GM18858 (cell line): ENCODE data around the gene MSRB1.

Experiments
- ATAC-seq: cut with Tn5 transposase; IDR thresholded peaks from one replicate; pipeline ENCODE4 v1.9.1; 2021; ENCODE audit not compliant: unreplicated experiment

The MSRB1 gene

DNA sequence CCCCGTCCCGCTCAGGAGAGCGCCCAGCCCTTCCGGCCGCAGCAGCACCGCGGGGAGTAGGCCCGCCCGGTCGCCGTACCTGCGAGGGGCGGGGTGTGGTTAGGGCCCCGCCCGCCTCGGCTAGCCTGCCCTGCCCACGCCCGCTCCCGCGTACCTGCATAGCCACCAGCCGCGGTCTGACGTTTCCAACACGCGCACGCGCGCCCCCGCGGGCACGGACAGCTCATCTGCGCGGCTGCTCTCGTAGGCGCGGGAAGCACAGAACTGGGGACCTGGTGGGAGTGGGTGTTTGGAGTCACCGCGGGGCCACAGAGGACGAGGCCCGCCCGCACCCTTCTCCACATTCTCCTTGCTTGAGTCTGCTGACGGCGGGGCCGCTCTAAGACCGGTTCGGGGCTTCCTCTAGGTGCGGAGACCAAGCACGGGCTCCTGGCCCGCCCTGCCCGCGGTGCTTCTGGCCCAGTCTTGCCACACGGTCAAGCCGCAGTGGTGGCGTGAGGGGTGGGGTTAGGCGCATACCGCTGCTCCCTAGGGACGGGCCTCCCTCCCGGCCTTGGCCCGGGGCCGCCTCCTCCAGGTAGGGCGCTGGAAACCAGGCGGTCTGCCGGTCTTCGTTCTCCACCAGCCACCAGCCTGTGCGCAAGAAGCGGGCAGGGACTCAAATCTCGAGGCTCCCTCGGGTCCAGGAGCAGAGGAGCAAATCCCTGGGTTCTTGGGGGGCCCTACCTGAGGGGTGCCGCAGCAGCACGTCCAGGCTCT lies 36.5 kb upstream of the MSRB1 start:
- ATAC-seq = no peak

DNA sequence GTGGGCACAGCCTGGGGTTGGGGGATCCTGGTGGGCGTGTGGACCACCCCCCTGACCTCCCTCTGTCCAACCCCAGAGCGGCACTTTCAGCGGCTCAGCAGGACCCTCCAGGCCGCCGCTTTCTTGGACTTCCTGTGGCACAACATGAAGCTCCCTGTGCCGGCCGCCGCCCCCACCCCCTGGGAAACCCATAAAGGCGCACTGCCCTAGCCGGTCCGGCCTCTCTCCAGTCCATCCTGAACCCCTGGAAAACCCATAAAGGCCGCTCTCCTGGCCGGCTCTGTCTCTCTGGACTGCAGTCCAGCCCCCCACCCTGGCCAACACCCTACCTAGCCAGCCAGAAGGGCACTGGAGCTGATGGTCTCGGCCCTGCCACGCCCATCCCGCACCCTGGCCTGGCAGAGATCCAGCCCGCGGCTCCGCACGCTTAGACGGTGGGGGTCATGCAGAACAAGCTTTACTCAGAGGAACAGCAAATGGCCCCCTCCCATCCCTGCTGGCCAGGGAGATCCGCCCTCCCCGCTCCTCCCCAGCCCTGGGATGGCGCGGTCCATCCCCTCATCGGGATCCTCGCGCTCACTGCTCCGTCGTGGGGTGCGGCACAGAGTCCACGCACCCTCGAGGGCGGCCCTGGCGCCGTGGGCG lies 35.6 kb upstream of the MSRB1 start:
- no peak for ATAC-seq

DNA sequence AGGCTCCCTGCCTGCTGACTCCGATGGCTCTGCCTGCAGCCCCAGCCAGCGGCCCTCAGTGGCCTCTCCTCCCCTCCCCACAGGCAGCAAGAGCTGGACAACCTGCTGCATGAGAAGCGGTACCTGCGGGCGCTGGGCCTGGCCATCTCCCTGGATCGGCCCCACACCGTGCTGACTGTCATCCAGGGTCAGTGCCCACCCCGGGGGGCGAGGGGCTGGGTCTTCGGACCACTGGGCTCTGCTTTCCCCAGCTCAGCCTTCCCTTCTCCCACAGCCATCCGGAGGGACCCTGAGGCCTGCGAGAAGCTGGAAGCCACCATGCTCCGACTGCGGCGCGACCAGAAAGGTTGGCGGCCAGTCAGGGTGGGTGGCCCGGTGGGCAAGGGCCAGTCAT lies 34.9 kb upstream of the MSRB1 start:
- ATAC-seq = no peak

DNA sequence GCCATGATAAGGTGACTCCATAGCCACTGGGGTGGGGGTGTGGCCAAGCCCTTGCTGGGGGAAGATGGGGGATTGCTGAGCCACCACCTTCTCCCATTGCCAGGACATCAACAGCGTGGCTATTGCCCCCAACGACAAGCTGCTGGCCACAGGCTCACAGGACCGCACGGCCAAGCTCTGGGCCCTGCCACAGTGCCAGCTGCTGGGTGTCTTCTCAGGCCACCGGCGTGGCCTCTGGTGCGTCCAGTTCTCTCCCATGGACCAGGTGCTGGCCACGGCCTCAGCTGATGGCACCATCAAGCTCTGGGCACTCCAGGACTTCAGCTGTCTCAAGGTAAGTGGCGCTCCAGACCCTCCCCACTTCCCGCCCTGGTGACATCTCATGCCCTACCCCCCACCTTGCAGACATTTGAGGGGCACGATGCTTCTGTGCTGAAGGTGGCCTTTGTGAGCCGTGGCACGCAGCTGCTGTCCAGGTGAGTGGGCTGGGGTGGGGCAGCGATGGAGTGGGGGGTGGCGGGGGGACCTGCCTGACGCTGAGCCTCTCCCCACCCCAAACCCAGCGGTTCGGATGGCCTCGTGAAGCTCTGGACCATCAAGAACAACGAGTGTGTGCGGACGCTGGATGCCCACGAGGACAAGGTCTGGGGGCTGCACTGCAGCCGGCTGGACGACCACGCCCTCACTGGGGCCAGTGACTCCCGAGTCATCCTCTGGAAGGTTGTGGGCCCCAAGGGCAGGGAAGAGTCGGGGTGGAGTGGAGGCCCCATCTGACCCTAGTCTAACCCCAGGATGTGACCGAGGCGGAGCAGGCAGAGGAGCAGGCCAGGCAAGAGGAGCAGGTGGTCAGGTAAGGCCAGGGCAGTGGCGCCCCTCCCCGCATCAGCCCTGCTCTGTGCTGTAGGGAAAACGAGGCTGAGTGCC lies 34.2 kb upstream of the MSRB1 start:
- ATAC-seq = no peak

DNA sequence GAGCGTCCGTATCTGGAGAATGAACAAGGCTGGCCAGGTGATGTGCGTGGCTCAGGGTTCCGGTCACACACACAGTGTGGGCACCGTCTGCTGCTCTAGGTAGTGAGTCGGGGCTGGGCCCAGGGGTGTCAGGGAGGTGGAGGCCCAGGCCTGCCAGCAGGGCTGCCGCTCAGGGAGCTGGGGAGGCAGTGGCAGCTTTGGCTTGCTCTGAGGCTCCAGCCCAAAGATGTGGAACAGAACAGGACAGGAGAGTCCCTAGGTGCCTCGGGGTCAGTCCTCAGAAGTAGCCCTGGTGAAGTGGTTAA lies 33.2 kb upstream of the MSRB1 start:
- ATAC-seq = no peak

DNA sequence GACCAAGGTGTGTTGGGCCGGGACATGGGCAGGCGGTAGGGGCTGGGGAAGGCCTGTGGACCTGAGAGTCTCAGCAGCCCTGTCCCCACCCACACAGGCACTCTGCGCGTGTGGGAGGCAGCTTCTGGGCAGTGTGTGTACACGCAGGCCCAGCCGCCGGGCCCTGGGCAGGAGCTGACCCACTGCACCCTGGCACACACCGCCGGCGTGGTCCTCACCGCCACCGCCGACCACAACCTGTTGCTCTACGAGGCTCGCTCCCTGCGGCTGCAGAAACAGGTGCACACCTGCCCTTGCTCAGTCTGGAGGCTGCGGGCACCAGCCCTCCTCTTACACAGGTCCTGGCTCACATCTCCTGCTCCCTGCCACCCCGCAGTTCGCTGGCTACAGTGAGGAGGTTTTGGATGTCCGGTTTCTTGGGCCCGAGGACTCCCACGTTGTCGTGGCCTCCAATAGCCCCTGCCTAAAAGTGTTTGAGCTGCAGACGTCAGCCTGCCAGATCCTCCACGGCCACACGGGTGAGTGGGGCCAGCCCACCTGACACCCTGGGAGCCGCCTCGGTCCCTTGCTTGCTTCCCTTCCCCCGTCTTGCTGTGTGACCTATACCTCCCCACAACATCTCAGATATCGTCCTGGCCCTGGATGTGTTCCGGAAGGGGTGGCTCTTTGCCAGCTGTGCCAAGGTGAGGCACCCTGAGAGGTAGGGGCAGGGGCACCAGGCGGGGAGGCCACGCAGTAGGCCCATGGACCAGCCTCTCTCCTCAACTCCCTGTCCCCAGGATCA lies 32.6 kb upstream of the MSRB1 start:
- ATAC-seq = no peak

DNA sequence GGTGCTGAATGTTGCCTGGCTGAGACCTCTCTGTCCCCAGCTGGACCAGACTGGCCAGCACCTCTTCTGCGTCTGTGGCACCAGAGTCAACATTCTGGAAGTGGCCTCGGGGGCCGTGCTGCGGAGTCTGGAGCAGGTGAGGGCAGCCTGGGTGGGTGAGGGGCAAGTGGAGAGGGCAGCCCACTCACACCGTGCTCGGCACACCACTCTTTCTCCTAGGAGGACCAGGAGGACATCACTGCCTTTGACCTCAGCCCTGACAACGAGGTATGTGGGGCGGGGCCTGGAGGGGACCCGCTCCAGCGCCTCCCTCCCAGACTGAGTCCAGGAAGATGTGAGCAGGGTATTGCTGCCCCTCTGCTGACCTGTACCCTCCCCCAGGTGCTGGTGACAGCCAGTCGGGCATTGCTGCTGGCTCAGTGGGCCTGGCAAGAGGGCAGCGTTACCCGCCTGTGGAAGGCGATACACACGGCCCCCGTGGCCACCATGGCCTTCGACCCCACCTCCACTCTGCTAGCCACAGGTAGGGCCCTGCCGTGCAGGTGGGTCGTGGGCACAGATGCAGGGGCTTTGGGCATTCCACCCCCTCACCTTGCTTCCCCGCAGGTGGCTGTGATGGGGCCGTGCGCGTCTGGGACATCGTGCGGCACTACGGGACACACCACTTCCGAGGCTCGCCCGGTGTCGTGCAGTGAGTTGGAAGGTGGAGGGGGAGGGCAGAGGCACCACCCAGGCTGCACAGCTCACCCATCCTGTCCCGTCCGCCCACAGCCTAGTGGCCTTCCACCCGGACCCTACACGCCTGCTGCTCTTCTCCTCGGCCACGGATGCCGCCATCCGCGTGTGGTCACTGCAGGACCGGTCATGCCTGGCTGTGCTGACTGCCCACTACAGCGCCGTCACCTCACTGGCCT lies 31.4 kb upstream of the MSRB1 start:
- ATAC-seq = no peak

DNA sequence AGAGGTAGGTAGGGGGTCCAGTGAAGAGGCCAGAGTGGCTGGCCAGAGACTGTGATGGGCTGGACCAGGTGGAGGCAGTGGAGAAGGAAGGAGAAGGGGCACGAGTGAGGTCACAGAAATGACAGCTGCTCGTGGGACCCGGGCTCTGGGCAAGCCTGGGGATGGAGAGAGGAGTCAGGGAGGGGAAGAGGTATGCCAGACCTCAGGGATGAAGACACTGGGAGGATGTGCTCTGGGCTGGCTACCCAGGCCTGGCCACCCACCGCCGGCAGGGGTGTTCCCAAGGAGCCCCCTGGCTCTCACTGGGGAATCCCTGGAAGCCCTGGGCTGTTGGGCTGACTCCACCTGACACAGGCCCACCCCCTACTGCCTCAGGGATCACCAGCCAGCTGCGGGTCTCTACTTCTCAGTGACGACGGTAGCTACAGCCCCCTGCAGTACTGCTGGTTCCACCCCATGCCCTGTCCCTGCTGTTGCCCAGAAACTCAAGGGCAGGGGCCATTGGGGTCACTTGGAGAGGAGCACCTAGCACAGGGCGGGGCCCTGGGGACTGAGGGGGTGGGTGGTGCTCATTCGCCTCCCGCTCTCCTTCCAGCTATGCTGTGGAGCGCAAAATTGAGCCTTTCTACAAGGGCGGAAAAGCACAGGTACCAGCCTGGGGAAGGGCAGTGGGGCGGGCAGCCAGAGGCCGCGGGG lies 30.6 kb upstream of the MSRB1 start:
- no peak for ATAC-seq

DNA sequence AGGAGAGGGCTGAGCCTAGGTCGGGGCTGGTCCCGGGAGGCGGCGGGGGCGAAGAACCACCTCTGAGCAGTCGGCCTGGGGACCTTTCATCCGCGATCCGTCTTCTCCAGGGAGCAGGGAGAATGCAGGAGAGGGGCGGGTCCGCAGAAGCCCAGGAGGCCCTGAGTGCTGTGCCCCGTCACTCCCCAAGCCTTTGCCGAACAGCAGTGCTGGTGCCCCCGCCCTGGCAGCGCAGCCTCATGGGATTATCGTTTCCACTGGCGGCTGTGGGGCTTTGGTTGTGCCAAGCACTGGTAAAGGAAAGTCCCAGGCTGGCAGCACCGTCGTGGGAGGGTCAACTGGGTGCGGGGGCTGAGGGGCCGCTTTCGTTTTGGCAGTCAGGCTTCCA lies 29.5 kb upstream of the MSRB1 start:
- no peak for ATAC-seq

DNA sequence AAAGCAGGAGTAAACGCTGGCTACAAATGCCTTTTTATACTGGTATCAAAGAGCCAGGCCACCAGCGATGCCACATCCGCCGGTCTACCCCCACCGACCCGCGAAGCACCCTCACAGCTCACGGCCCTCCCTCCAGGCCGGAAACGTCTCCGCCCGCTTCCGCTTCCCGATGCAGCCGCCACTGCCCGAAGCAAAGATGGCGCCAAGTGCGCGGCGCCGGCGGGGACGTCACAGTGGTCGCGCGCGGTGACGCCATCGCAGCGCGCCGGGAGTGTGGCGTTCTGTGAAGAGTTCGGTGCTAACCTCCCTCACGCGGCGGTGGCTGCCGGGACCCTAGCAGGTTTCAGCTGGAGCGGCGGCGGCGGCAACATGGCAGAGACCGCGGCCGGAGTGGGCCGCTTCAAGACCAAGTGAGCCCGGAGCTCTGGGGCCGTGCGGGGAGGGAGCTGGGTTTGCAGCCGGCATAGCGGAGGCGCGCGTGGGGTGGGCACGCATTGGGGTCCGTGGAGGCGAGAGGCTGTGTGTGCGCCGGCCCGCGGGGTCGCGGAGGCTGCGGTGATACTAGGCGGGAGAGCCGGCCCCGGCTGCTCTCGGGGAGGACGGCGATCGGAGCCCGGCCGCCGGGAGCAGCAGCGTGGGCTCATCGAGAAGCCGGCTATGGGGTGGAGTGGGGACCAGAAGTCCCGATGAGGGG lies 28.9 kb upstream of the MSRB1 start, which contains the start of gene TBL3:
TSS of gene TBL3 (plus strand) at position 258 of the 694 bp plus-strand sequence. CDS start at position 370, 112 bp downstream.
- ATAC-seq = peak; percentile 64

DNA sequence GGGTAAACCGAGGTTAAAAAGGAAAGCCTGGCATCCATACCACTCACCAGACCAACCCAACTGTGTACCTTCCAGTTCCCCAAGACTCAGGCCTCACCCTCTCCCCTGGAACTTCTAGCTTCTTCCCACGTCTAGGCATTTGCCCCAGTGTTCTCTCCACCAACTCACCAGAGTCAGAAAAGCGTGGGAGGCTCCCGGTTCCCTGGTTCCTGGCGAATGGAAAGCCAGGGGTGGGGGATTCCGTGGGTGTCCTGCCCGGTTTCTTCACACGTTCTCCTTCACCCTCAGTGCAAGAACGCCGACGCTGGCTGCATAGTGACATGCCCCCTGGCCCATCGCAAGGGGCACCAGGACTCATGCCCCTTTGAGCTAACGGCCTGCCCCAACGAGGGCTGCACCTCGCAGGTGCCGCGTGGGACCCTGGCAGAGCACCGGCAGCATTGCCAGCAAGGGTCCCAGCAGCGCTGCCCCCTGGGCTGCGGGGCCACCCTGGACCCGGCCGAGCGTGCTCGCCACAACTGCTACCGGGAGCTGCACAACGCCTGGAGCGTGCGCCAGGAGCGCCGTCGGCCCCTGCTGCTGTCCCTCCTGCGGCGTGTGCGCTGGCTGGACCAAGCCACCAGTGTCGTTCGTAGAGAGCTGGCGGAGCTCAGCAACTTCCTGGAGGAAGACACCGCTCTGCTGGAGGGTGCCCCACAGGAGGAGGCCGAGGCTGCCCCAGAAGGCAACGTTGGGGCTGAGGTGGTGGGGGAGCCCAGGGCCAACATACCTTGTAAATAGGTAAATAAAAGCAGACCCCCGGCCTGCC lies 25.4 kb upstream of the MSRB1 start:
- ATAC-seq = no peak

DNA sequence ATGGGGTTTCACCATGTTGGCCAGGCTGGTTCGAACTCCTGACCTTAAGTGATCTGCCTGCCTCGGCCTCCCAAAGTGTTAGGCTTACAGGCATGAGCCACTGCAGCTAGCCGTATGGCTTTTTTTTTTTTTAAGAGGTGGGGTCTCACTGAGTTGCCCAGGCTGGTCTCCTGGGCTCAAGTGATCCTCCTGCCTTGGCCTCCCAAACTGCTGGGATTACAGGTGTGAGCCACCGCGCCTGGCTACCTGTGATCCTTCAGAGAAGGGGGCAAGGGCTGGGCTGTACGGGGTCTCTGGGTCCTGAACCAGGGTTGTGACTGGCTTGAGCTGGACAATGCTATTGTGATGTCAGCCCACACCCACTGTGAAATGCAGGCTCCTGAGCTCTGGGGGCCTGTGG lies 23.5 kb upstream of the MSRB1 start, which contains the start of gene RNF151:
TSS of gene RNF151 (plus strand) at position 397 of the 400 bp plus-strand sequence. CDS start 26 bp downstream, outside the sequence.
- ATAC-seq = no peak

DNA sequence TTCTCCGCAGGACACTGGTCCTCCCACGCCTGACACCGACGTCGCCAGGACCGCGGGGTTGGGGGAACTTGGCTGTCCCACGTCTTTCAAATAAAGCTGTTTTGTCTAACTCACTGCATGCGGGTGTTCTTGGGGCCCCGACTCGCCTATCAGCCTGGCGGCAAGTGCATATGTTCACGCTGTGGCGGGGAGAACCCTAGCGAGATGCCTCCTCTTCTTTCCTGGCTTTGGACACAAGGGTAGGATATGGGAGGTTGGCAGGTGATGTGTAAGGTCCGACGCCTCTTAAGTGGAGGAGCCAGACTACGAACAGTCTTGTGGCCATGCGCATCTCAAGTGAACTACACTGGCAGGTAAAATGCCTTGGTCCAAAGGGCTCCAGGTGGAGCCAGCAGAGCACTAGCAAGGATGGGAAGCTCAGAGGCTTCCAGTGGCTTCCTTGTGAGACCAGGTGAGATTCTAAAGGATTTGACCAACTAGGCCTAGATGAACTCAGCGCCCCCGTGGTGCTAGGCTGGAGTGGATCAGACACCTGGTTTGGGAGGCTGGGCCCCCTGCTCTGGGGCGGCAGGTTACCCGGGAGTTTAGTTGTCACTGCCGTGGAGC lies 22.5 kb upstream of the MSRB1 start:
- no peak for ATAC-seq

DNA sequence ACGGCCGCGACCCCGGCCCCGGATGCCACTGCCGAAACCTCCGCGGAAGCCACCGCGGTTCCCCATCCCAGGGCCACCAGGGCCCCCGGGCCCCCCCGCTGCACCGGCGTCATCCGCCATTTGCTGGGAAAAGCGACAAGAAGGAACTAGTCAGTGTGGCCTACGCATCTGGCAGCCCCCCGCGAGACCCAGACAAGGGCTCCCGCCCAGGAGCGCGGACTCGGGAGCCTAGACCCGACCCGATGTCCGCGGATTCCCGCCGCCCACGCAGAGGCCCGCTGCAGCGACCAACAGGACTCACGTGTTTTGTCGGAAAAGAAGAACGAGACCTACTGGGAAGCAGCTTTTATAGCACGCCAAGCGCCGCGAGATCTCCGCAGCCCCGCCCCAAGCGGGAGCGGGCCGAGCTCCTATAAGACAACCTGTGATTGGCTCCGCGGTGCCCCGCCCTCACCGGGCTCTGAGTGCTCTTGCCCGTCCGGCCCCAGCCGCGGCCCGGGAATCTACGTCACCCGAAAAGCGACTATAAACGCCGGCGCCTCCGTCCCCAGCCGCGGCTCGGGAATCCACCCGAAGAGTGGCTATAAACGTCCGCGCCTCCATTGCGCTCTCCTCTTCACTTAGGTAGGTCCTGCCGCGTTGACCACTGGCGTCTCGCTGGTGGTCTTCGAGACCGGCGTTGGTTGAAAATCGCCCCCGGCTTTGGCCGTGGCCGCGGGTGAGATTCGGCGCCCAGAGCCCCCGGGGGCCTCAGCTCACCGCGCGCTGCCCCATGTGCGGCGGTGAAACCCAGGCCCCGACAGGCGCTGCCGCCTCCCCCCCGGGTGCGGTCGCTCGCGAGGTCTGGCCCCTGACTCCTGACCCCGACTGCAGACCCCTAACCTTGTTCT lies 21.8 kb upstream of the MSRB1 start, which contains the start of gene RPS2:
TSS of gene RPS2 (minus strand) at position 321 of the 890 bp plus-strand sequence. CDS start at position 120, 201 bp downstream.
- peak; percentile 71 for ATAC-seq

DNA sequence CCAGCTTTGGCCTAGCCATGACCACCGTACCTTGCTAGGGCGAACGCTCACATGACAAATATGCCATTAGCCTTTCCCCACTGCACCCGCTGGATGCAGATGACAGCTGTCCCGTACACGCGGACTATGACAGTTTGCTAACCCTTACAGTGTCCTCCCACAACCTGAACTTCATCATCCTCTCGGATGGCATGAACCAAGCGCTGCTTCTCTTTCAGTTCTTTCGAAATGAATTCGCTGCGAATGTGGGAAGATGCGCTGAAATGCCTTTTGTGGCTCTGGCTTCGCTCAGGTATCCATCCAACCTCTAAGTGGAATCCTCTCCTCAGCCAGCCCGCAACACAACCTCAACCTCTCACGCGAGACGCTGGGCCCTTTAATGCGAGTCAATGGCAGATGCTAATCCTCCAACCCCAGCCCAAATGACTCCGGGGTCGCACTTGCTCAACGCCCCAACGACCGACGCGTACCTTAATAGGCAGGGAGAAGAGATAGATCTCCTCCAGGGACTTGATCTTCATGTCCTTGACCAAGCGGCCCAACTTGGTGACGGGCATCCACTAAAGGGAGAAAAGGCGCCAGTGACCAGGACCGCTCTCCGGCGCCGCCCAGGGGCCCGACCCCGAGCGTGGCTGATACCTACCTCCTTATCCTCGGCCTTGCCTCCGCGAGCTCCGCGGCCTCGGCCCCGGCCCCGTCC lies 21.0 kb upstream of the MSRB1 start:
- ATAC-seq = no peak
